Testis (tissue), 2 donors: ENCODE results near the gene COG4.
"Not testable (repeated sequence)": the region's sequence is repeated elsewhere in the genome, so short reads cannot be mapped to it uniquely, and the experiment has no call there.

Source experiments
- POLR2A ChIP-seq: fragments of 450-650 bp; IDR thresholded peaks from one replicate; pipeline ENCODE4 v1.6.1; 2017; ENCODE audit warnings: antibody characterized with exemption, mild to moderate bottlenecking, moderate library complexity
- TF ChIP-seq, protein P1 (sequence below), 3 experiments: fragments of 450-650 bp in 2 of 3; fragments of 200-600 bp in 1 of 3; sonication (generic) in 1 of 3; IDR thresholded peaks; one replicate each; pipeline ENCODE4 v1.5.1; 2016 to 2019; ENCODE audit warnings: antibody characterized with exemption in 3 of 3, mild to moderate bottlenecking in 2 of 3, moderate library complexity in 1 of 3

DNA sequence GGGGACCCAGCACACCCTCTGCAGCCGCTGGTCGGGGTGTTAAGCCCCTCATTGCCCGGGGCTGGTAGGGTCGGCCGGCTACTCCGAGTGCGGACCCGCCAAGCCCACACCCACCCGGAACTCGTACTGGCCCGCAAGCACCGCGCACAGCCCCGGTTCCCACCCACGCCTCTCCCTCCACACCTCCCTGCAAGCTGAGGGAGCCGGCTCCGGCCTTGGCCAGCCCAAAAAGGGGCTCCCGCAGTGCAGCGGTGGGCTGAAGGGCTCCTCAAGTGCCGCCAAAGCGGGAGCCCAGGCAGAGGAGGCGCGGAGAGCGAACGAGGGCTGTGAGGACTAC lies 72.4 kb downstream of the COG4 start:
- TF ChIP-seq, protein P1, sequence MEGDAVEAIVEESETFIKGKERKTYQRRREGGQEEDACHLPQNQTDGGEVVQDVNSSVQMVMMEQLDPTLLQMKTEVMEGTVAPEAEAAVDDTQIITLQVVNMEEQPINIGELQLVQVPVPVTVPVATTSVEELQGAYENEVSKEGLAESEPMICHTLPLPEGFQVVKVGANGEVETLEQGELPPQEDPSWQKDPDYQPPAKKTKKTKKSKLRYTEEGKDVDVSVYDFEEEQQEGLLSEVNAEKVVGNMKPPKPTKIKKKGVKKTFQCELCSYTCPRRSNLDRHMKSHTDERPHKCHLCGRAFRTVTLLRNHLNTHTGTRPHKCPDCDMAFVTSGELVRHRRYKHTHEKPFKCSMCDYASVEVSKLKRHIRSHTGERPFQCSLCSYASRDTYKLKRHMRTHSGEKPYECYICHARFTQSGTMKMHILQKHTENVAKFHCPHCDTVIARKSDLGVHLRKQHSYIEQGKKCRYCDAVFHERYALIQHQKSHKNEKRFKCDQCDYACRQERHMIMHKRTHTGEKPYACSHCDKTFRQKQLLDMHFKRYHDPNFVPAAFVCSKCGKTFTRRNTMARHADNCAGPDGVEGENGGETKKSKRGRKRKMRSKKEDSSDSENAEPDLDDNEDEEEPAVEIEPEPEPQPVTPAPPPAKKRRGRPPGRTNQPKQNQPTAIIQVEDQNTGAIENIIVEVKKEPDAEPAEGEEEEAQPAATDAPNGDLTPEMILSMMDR (IDR thresholded peaks at IDR 0.05): not testable (repeated sequence)
- TF ChIP-seq POLR2A: not testable (repeated sequence)
